NCI-H2196 treated with DMSO at 0.1 percent for 48 hours (cell line): ENCODE measurements around the gene S1PR4.
"Not testable (repeated sequence)": the region's sequence is repeated elsewhere in the genome, so short reads cannot be mapped to it uniquely, and the experiment has no call there.

Source experiments
- DNase-seq: peaks from one replicate; lab custom pipeline; 2025; ENCODE audit not compliant: unreplicated experiment; lab: John Stamatoyannopoulos, UW

The S1PR4 gene

DNA sequence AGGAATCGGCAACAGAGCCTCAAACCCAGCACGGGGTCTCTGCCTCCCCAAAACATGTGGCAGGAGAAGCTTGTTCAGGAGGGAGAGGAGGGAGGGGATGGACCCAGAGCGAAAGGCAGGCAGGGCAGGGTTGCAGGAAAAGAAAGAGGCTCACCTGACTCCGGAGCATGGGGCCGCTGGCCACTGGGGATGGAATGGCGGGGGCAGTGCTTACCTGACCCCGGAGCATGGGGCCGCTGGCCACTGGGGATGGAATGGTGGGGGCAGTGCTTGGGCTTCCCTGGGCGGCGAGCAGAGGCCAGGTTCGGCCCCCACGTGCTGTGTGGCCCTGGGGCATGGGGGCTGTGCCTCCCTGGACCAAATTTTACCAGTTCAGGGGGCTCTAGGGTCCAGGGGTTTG is 32.6 kb downstream of the S1PR4 start:
- DNase-seq = no peak

GRCh38 chr19:3213159-3213558 is 34.6 kb downstream of the S1PR4 start:
- no peak for DNase-seq

DNA sequence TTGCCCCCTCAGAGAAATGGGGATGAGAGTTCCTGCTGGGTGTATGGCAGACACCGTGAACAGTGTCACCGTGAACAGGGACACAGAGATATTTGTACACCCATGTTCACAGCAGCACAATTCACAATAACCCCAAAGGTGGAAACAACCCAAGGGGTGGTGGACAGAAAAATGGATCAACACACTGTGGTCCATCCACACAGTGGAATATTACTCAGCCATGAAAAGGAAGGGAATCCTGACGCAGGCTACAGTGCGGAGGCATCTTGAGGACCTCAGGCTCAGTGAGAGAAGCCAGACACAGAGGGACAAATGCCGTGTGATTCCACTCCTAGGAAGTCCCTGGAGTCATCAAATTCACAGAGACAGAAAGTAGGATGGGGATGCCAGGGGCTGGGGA is 38.3 kb downstream of the S1PR4 start:
- DNase-seq = no peak

DNA sequence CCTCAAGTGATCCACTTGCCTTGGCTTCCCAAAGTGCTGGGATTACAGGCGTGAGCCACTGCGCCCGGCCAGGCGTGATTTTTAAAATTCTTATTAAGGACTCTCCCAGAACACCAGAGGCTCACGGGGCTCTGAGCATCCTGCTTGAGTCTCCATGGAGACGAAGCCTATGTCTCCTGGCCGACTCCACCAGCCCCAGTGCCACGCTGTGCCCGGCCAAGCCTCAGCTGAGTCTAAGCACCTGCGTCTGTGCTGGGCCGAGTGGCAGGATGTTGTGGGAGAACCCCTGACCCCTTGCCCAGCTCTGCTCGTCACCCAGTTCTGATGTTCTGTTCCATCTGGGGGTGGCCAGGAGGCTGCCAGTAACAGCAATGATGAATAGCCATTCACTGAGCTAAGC is 42.0 kb downstream of the S1PR4 start:
- DNase-seq = no peak

- DNase-seq = not testable (repeated sequence)
Measured at GRCh38 chr19:3221576-3221975, 43.0 kb downstream of the S1PR4 start.

DNA sequence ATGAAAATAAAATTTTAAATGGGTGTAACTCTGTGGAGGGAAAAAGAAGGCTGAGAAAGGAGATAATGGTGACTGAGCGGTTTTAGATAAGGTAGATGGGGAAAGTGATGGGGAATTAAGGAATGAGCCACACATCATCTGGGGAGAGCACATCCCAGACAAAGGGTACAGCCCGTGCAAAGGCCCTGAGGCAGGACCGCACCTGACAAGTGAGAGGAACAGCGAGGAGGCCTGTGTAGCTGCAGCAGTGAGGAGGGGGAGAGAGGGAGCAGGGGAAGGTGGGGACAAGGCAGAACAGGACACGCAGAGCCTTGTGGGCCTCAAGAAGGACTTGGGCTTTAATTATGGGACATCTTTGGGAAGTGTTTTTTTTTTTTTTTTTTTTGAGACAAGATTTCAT is 44.1 kb downstream of the S1PR4 start:
- DNase-seq = no peak

GRCh38 chr19:3224346-3225168 is 46.0 kb downstream of the S1PR4 start, which contains the start of gene CELF5:
CELF5 (plus strand) TSS chr19:3224661; CDS start chr19:3224740, 79 bp downstream.
- peak; percentile 30 for DNase-seq

GRCh38 chr19:3225169-3225485 is 46.6 kb downstream of the S1PR4 start:
- DNase-seq = no peak

GRCh38 chr19:3225677-3226093 is 47.1 kb downstream of the S1PR4 start:
- DNase-seq = no peak

GRCh38 chr19:3227054-3227626 is 48.6 kb downstream of the S1PR4 start:
- no peak for DNase-seq

- DNase-seq = no peak
Measured at GRCh38 chr19:3229346-3229743, 50.8 kb downstream of the S1PR4 start.
